GM18909 (cell line): ENCODE results near the gene TTC23.

ENCODE experiments used
- ATAC-seq: cut with Tn5 transposase; IDR thresholded peaks from one replicate; pipeline ENCODE4 v1.9.1; 2021; ENCODE audit warnings: mild to moderate bottlenecking; ENCODE audit not compliant: unreplicated experiment, poor library complexity

The TTC23 gene

GRCh38 chr15:99142562-99142961 lies 106.8 kb downstream of the TTC23 start:
- no peak for ATAC-seq

- no peak for ATAC-seq
Observed at GRCh38 chr15:99141943-99142342, 107.4 kb downstream of the TTC23 start.

GRCh38 chr15:99140590-99140989 lies 108.8 kb downstream of the TTC23 start:
- ATAC-seq = no peak

GRCh38 chr15:99139276-99139675 lies 110.1 kb downstream of the TTC23 start:
- ATAC-seq = no peak

GRCh38 chr15:99138491-99138982 lies 110.8 kb downstream of the TTC23 start:
- ATAC-seq = no peak

- no peak for ATAC-seq
Observed at GRCh38 chr15:99137877-99138276, 111.5 kb downstream of the TTC23 start.

GRCh38 chr15:99137111-99137546 lies 112.3 kb downstream of the TTC23 start:
- ATAC-seq = no peak

- peak; percentile 71 for ATAC-seq
Observed at GRCh38 chr15:99135194-99135593, 114.2 kb downstream of the TTC23 start.

GRCh38 chr15:99134317-99134821 lies 115.0 kb downstream of the TTC23 start:
- no peak for ATAC-seq

GRCh38 chr15:99132634-99133287 lies 116.6 kb downstream of the TTC23 start:
- no peak for ATAC-seq

- no peak for ATAC-seq
Observed at GRCh38 chr15:99132122-99132521, 117.3 kb downstream of the TTC23 start.

GRCh38 chr15:99131441-99132023 lies 117.8 kb downstream of the TTC23 start:
- no peak for ATAC-seq

- ATAC-seq = no peak
Observed at GRCh38 chr15:99130765-99131440, 118.5 kb downstream of the TTC23 start.

- ATAC-seq = no peak
Observed at GRCh38 chr15:99130314-99130713, 119.1 kb downstream of the TTC23 start.

- ATAC-seq = no peak
Observed at GRCh38 chr15:99129644-99130043, 119.7 kb downstream of the TTC23 start.

- no peak for ATAC-seq
Observed at GRCh38 chr15:99128411-99128810, 121.0 kb downstream of the TTC23 start.

- no peak for ATAC-seq
Observed at GRCh38 chr15:99127773-99128172, 121.6 kb downstream of the TTC23 start.

GRCh38 chr15:99126930-99127329 lies 122.5 kb downstream of the TTC23 start:
- ATAC-seq = no peak

GRCh38 chr15:99126131-99126588 lies 123.2 kb downstream of the TTC23 start:
- no peak for ATAC-seq

GRCh38 chr15:99125061-99125891 lies 124.1 kb downstream of the TTC23 start:
- ATAC-seq = no peak
